Measurements from ENCODE around the gene FOXN3.

GRCh38 chr14:89231426-89232113 lies 185.5 kb downstream of the FOXN3 start:
- no peak for TF ChIP-seq CTCF (IDR thresholded peaks at IDR 0.05)
- TF ChIP-seq POLR2A (IDR thresholded peaks at IDR 0.05), result no peak
